ENCODE data around the gene MYBPH.

- TF ChIP-seq CTCF (IDR thresholded peaks at IDR 0.05; ENCODE audit: low read length), result no peak
- TF ChIP-seq EZH2phosphoT487 (IDR thresholded peaks at IDR 0.05; ENCODE audit: low read length), result no peak
These were observed 5.1 kb upstream of the MYBPH start for GRCh38 chr1:203180611-203181330.

Data from MM.1S (cell line).